Measurements from ENCODE around the gene SPG7. TPM values are rescaled to one million over a fixed set of nuclear protein-coding genes. Genes with fewer than 3 reads are reported as not detected.

SPG7 gene
- total and polyA plus RNA-seq, 4 experiments from 2014 or later: 46.4 to 160 (median 103) TPM

DNA sequence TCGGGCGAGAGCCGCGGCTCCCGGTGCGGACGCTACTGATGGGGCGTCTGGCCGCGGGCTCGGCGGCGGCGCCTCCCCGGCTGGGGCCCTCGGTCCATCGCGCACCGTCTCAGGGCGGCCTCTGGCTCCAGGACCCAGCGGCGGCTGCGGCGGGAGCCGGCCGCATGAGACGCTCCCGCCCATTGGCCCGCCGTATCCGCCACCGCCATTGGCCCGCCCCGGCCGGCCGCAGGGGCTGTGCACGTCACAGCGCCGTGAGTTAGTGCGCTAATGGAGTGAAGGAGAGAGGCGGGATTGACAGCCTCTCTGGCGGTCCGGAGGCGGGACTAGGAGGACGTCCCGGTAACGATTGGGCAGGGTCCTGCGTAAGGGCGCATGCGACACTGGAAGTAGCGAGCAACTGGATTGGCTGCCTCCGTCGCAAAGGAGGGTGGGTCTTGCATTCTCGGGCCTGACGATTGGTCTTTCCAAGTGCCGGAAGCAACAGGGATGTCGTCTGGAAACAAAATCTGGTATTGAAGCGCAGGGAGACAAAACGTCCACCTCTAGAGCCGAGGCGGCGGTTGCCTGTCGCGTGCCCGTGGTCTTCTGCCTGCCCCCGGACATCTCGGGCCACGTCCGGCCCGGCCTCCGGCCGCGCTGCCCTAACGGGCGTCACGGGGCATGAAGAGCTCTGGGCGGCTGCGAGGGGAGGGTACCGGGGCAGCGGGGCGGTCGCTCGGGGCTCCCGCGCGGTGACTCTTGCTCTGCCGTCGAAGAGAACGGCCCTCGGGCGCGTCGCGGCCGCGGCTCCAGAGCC lies 17.6 kb upstream of the SPG7 start, which contains the start of gene ANKRD11:
Gene ANKRD11 (minus strand): TSS at position 123 of the 799 bp plus-strand sequence. CDS start 173,542 bp downstream, outside the sequence.
- peaks cover 0 to 3% (median 0%) of the 10 kb centered on the region in 8 donors for H3K9me3 Mint-ChIP-seq
- POLR2A ChIA-PET (ENCODE audit: partially characterized antibody): interaction anchor here (0.6 to 5.4 kb wide), 20 partner anchors 14 to 243 kb away, joined by 3 to 79 read pairs (median 5); partner anchors contain the start of gene SPG7
- CTCF ChIA-PET (ENCODE audit: partially characterized antibody): interaction anchor here (0.9 kb wide), 1 partner anchor 17 kb away, joined by 3 read pairs; no protein-coding TSS in a partner anchor

GRCh38 chr16:89491238-89491869 lies 16.8 kb upstream of the SPG7 start:
- peak in 1 of 5 donors; percentile 30 for DNase-seq
- peak overlapping the region; percentile 64 to 72 for H3K4me3 ChIP-seq (ENCODE audit: low read length in 2 of 2)
- Mint-ChIP-seq H3K4me1 (peaks cover 29 to 69% (median 49%) of the 10 kb centered on the region in 4 donors), H3K27ac (peak overlapping the region; percentile 90 to 97 (median 94)), H3K27me3 (no peaks in the 10 kb centered on the region), H3K4me3 (peak overlapping the region; percentile 87 to 94 (median 90)), H3K9me3 (peaks cover 0 to 3% (median 0%) of the 10 kb centered on the region in 8 donors), H3K36me3 (peaks cover 0 to 31% of the 10 kb centered on the region in 2 donors)
- no peaks in the 10 kb centered on the region for H3K36me3 ChIP-seq (ENCODE audit: insufficient read depth, low read length)
- peaks cover 50% of the 10 kb centered on the region for H3K4me1 ChIP-seq (ENCODE audit: insufficient read depth, low read length)
- no peaks in the 10 kb centered on the region for H3K9me3 ChIP-seq (ENCODE audit: control insufficient read depth in 1 of 2, low read length in 2 of 2)
- intact Hi-C loops (cut with micrococcal nuclease): no loop called here
- CTCF ChIA-PET (ENCODE audit: partially characterized antibody): interaction anchor here (0.9 kb wide), 1 partner anchor 16 kb away, joined by 3 read pairs; no protein-coding TSS in a partner anchor
- POLR2A ChIA-PET (ENCODE audit: partially characterized antibody): interaction anchor here (0.7 to 5.4 kb wide), 12 partner anchors 13 to 244 kb away, joined by 3 to 79 read pairs (median 4); partner anchors contain the start of gene SPG7
- H3K27ac ChIP-seq (ENCODE audit: low read depth, low read length): peak overlapping the region; percentile 95
- H3K27me3 ChIP-seq (ENCODE audit: insufficient read depth, low read length): no peaks in the 10 kb centered on the region

More for the DNA sequence above, 17.6 kb upstream of the SPG7 start, which contains the start of gene ANKRD11:
- intact Hi-C loops (cut with micrococcal nuclease): loop anchor here (1.0 kb wide), 4 partner anchors 15 to 249 kb away; partner anchors contain the start of gene RPL13
- Histone ChIP-seq H3K9me3 (ENCODE audit: control insufficient read depth in 1 of 2, low read length in 2 of 2) (no peaks in the 10 kb centered on the region), H3K27me3 (ENCODE audit: insufficient read depth, low read length) (no peaks in the 10 kb centered on the region), H3K27ac (ENCODE audit: low read depth, low read length) (peak within 1 kb of the TSS; percentile 95), H3K4me3 (ENCODE audit: low read length in 2 of 2) (peak within 1 kb of the TSS; percentile 64 to 72), H3K4me1 (ENCODE audit: insufficient read depth, low read length) (peaks cover 57% of the 10 kb centered on the region), H3K36me3 (ENCODE audit: insufficient read depth, low read length) (no peaks in the 10 kb centered on the region)
- DNase-seq: peak; percentile 99 to 100 (median 100)
- Mint-ChIP-seq H3K27me3 (no peaks in the 10 kb centered on the region), H3K27ac (peak within 1 kb of the TSS; percentile 96 to 99 (median 97)), H3K36me3 (peaks cover 0 to 31% of the 10 kb centered on the region in 2 donors), H3K4me3 (peak within 1 kb of the TSS; percentile 88 to 97 (median 94)), H3K4me1 (peaks cover 35 to 76% (median 56%) of the 10 kb centered on the region in 4 donors)

DNA sequence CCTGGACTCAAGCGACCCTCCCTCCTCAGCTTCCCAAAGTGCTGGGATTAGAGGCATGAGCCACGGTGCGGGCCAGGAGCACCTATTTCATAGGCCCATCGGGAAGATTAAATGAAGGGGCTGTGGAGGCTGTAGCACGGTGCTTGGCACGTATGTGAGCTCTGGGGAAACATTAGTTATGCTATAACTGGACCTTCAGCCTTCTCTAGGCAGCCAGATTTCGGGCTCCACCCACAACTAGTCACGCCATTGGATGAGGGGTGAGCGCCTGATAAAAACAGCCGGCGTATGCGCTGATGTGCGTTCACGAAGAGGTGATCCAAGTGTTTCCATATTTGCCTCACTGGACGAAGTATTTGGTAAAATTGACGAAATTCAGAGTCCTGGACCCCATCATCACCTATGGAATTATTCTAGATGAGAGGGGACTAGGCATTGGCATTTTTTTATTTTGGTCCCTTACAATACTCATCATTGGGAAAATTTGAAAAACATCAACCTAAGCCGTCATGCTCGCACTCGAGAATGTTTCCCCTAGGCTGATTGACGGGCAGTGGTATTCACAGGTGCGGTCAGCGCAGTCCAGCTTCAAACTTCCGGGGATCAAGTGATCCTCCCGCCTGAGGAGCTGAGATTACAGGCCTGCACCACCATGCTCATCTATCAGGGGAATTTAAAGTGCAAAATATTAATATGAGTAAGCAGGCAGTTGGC lies 16.1 kb upstream of the SPG7 start:
- H3K9me3 Mint-ChIP-seq: peaks cover 0 to 3% (median 0%) of the 10 kb centered on the region in 8 donors
- H3K4me1 Mint-ChIP-seq: peaks cover 24 to 61% (median 43%) of the 10 kb centered on the region in 4 donors
- Histone ChIP-seq H3K4me3 (ENCODE audit: low read length in 2 of 2) (peak overlapping the region; percentile 6 to 72), H3K9me3 (ENCODE audit: control insufficient read depth in 1 of 2, low read length in 2 of 2) (no peaks in the 10 kb centered on the region), H3K27ac (ENCODE audit: low read depth, low read length) (peak overlapping the region; percentile 95), H3K4me1 (ENCODE audit: insufficient read depth, low read length) (peaks cover 42% of the 10 kb centered on the region), H3K36me3 (ENCODE audit: insufficient read depth, low read length) (no peaks in the 10 kb centered on the region), H3K27me3 (ENCODE audit: insufficient read depth, low read length) (no peaks in the 10 kb centered on the region)
- H3K27ac Mint-ChIP-seq: peak overlapping the region in 6 of 7 donors; percentile 52 to 94 (median 90)
- no peak for DNase-seq
- intact Hi-C loops (cut with micrococcal nuclease): no loop called here
- ChIA-PET POLR2A (ENCODE audit: partially characterized antibody) (interaction anchor here (1.0 to 5.4 kb wide), 4 partner anchors 16 to 83 kb away, joined by 3 to 79 read pairs (median 22); partner anchors contain the start of gene SPG7), CTCF (ENCODE audit: partially characterized antibody) (interaction anchor here (1.1 kb wide), 1 partner anchor 13 kb away, joined by 4 read pairs; no protein-coding TSS in a partner anchor)
- peak overlapping the region in 7 of 8 donors; percentile 25 to 94 (median 89) for H3K4me3 Mint-ChIP-seq
- H3K36me3 Mint-ChIP-seq: peaks cover 0 to 29% of the 10 kb centered on the region in 2 donors
- H3K27me3 Mint-ChIP-seq: no peaks in the 10 kb centered on the region

DNA sequence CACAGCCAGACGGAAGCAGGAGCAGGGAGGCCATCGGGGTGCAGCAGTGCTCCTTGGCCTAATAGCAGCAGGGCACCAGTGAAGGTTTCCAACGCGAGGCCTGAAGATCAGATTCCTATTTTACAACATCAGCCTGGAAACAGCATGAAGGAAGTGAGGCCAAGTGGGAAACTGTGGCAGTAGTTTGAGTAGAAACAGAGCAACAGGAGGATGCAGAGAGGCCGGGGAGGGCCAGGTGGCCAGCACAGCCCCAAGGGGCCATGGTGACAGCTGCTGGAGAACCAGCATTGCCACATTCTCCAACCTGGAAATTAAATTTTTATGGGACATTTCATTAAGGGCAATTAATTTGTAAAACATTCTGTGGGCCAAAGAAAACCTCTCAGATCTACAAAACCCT lies 14.4 kb upstream of the SPG7 start:
- no peaks in the 10 kb centered on the region for H3K36me3 ChIP-seq (ENCODE audit: insufficient read depth, low read length)
- Mint-ChIP-seq H3K9me3 (peaks cover 0 to 3% (median 0%) of the 10 kb centered on the region in 8 donors), H3K27ac (peak overlapping the region in 5 of 7 donors; percentile 10 to 78 (median 27)), H3K4me3 (no peak overlapping the region), H3K27me3 (no peaks in the 10 kb centered on the region), H3K36me3 (peaks cover 0 to 19% of the 10 kb centered on the region in 2 donors), H3K4me1 (peaks cover 14 to 47% (median 30%) of the 10 kb centered on the region in 4 donors)
- intact Hi-C loops (cut with micrococcal nuclease): no loop called here
- H3K4me3 ChIP-seq (ENCODE audit: low read length in 2 of 2): no peak overlapping the region
- no peaks in the 10 kb centered on the region for H3K27me3 ChIP-seq (ENCODE audit: insufficient read depth, low read length)
- H3K4me1 ChIP-seq (ENCODE audit: insufficient read depth, low read length): peaks cover 26% of the 10 kb centered on the region
- CTCF ChIA-PET (ENCODE audit: partially characterized antibody): no interaction called here
- POLR2A ChIA-PET (ENCODE audit: partially characterized antibody): interaction anchor here (0.5 to 2.1 kb wide), 2 partner anchors 8 to 14 kb away, joined by 4 to 15 read pairs; partner anchors contain the start of gene SPG7
- no peak for DNase-seq
- H3K9me3 ChIP-seq (ENCODE audit: control insufficient read depth in 1 of 2, low read length in 2 of 2): no peaks in the 10 kb centered on the region
- no peak overlapping the region for H3K27ac ChIP-seq (ENCODE audit: low read depth, low read length)

DNA sequence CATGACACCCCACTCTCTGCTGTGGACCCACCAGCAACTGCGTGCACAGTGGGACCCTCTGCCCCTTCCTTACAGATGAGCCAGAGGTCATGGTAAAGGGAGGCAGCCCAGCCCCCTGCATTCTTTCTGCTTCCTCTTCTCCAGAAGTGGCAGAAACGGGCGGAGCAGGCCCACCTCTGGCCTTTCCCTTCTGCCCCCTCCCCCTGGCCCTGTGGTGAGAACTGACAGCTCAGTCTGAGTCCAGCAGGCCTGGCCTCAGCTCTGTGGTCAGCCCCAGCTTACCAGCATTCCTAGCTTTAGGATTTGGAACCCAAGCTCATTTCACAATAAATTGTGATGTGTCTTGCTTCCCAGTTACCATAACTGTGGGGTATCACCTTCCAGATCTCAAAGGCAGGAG lies 13.1 kb upstream of the SPG7 start:
- Histone ChIP-seq H3K27ac (ENCODE audit: low read depth, low read length) (no peak overlapping the region), H3K4me1 (ENCODE audit: insufficient read depth, low read length) (peaks cover 23% of the 10 kb centered on the region), H3K4me3 (ENCODE audit: low read length in 2 of 2) (no peak overlapping the region), H3K36me3 (ENCODE audit: insufficient read depth, low read length) (no peaks in the 10 kb centered on the region), H3K9me3 (ENCODE audit: control insufficient read depth in 1 of 2, low read length in 2 of 2) (no peaks in the 10 kb centered on the region), H3K27me3 (ENCODE audit: insufficient read depth, low read length) (no peaks in the 10 kb centered on the region)
- Mint-ChIP-seq H3K27me3 (no peaks in the 10 kb centered on the region), H3K4me3 (peak overlapping the region in 2 of 8 donors; percentile 10 to 22), H3K9me3 (no peaks in the 10 kb centered on the region), H3K36me3 (peaks cover 0 to 15% of the 10 kb centered on the region in 2 donors), H3K4me1 (peaks cover 10 to 41% (median 26%) of the 10 kb centered on the region in 4 donors), H3K27ac (peak overlapping the region in 1 of 7 donors; percentile 30)
- DNase-seq: no peak
- intact Hi-C loops (cut with micrococcal nuclease): no loop called here
- ChIA-PET CTCF (ENCODE audit: partially characterized antibody) (interaction anchor here (0.7 to 1.0 kb wide), 3 partner anchors 9 to 185 kb away, joined by 3 to 4 read pairs (median 3); no protein-coding TSS in a partner anchor), POLR2A (ENCODE audit: partially characterized antibody) (interaction anchor here (1.1 to 2.1 kb wide), 2 partner anchors 11 to 13 kb away, joined by 4 to 15 read pairs; partner anchors contain the start of gene SPG7)

DNA sequence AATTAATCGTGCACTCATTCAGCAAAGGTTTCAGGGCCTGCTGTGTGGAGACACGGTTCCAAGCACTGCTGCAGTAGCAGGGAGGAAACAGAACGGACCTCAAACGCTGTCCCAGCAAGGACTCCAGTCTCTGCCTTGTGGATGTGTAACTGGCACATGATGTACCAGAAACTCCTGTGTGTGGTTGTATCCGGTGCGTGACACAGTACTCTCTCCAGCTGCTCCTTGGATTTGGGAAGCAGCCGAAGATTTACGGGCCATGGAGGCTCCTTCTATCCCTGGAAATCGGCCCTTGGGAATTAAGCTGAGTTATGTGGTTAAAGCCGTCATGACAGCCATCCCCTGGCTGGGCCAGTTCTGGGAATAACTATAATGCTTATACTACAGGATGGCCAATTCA lies 9.4 kb upstream of the SPG7 start:
- peaks cover 0 to 3% of the 10 kb centered on the region in 2 donors for H3K36me3 Mint-ChIP-seq
- H3K4me3 ChIP-seq (ENCODE audit: low read length in 2 of 2): no peak overlapping the region
- H3K9me3 Mint-ChIP-seq: no peaks in the 10 kb centered on the region
- H3K36me3 ChIP-seq (ENCODE audit: insufficient read depth, low read length): no peaks in the 10 kb centered on the region
- H3K27ac Mint-ChIP-seq: peak overlapping the region in 1 of 7 donors; percentile 36
- no peak overlapping the region for H3K27ac ChIP-seq (ENCODE audit: low read depth, low read length)
- H3K9me3 ChIP-seq (ENCODE audit: control insufficient read depth in 1 of 2, low read length in 2 of 2): no peaks in the 10 kb centered on the region
- ChIA-PET POLR2A (ENCODE audit: partially characterized antibody) (no interaction called here), CTCF (ENCODE audit: partially characterized antibody) (no interaction called here)
- no peak overlapping the region for H3K4me3 Mint-ChIP-seq
- DNase-seq: no peak
- H3K4me1 Mint-ChIP-seq: peaks cover 0 to 13% (median 5%) of the 10 kb centered on the region in 4 donors
- intact Hi-C loops (cut with micrococcal nuclease): no loop called here
- no peaks in the 10 kb centered on the region for H3K27me3 ChIP-seq (ENCODE audit: insufficient read depth, low read length)
- no peaks in the 10 kb centered on the region for H3K27me3 Mint-ChIP-seq
- H3K4me1 ChIP-seq (ENCODE audit: insufficient read depth, low read length): no peaks in the 10 kb centered on the region
